Muscle of leg (tissue), 11 donors: ENCODE data around the gene SLC5A1. TPM values are rescaled to one million over a fixed set of nuclear protein-coding genes. Genes with fewer than 3 reads are reported as not detected.
"Not testable (repeated sequence)": the region's sequence is repeated elsewhere in the genome, so short reads cannot be mapped to it uniquely, and the experiment has no call there.

Experiments
- DNase-seq: peaks from one replicate; pipeline ENCODE4 v3.0.0; 2013
- H3K27ac ChIP-seq: one replicate; pipeline ENCODE4 v1.5.1; 2013; ENCODE audit warnings: mild to moderate bottlenecking, low read length, control low read depth
- H3K27me3 ChIP-seq: one replicate; pipeline ENCODE4 v1.6.1; 2013; ENCODE audit warnings: low read length; ENCODE audit not compliant: control insufficient read depth, insufficient read depth
- H3K36me3 ChIP-seq: one replicate; pipeline ENCODE4 v1.6.1; 2013; ENCODE audit warnings: low read length; ENCODE audit not compliant: control insufficient read depth, insufficient read depth
- H3K4me1 ChIP-seq: one replicate; pipeline ENCODE4 v1.6.1; 2013; ENCODE audit warnings: low read length; ENCODE audit not compliant: control insufficient read depth, insufficient read depth
- H3K4me3 ChIP-seq: one replicate; pipeline ENCODE4 v1.5.1; 2013; ENCODE audit warnings: low read length, control low read depth
- H3K9me3 ChIP-seq: replicated peaks from 2 replicates; pipeline ENCODE4 v1.6.1; 2013; ENCODE audit warnings: low read depth, low read length; ENCODE audit not compliant: control insufficient read depth
- WGBS: methylation state at CpG from one replicate; pipeline ENCODE4 v1.1.5; 2013; ENCODE audit warnings: missing lambda C conversion rate; ENCODE audit not compliant: insufficient coverage; 5-methylcytosine and 5-hydroxymethylcytosine counted together
- polyA plus RNA-seq, 8 donors: library from polyadenylated mRNA; unstranded; fragments of 120-200 nt; gene quantifications; one replicate each; pipeline versions ENCODE4 v1.2.1 to v1.2.3, GENCODE V29; 2013; ENCODE audit warnings: inconsistent platforms in 1 of 8, low replicate concordance in 1 of 8; ENCODE audit not compliant: insufficient read length in 8 of 8, insufficient read depth in 1 of 8
- total RNA-seq: library from RNA; stranded (reverse); fragments of 120-200 nt; gene quantifications from one replicate; pipeline ENCODE4 v1.2.4, GENCODE V29; 2013

SLC5A1 gene
- total and polyA plus RNA-seq, 9 donors: 0.58 to 16.1 (median 3.7) TPM

DNA sequence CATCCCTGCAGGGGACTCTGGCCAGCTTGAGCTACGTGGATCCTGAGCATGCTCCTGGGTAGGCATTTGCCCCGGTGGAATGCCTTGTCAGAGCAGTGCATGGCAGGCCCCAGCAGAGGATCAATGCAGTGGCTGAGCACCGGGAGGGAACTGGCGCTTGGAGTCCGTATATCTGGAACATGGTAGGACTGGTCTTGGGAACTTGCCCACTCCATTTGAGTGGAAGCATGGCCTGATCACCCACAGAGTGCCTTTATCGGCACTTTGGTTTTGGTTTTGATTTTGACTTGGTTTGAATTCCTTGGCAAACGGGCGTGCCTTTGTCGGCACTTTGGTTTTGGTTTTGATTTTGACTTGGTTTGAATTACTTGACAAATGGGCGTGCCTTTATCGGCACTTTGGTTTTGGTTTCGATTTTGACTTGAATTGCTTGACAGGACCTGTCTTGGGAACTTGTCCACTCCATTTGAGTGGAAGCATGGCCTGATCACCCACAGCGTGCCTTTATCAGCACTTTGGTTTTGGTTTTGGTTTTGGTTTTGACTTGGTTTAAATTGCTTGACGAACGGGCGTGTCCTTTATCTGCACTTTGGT is 94.8 kb downstream of the SLC5A1 start:
- whole genome bisulfite sequencing: 86% methylated on average over 14 of the region's 16 CpGs
- H3K9me3 ChIP-seq, H3K4me1 ChIP-seq, H3K27me3 ChIP-seq, H3K4me3 ChIP-seq, H3K27ac ChIP-seq, DNase-seq, H3K36me3 ChIP-seq: not testable (repeated sequence)

- not testable (repeated sequence) for H3K9me3 ChIP-seq, H3K4me3 ChIP-seq, H3K27me3 ChIP-seq, H3K36me3 ChIP-seq, DNase-seq, H3K4me1 ChIP-seq, H3K27ac ChIP-seq
- no CpG with 5 or more reads among the region's 1 CpG for WGBS
Measured at GRCh38 chr22:32138576-32138975, 95.5 kb downstream of the SLC5A1 start.

GRCh38 chr22:32140688-32141087 is 97.6 kb downstream of the SLC5A1 start:
- H3K36me3 ChIP-seq, DNase-seq, H3K4me3 ChIP-seq, H3K27me3 ChIP-seq, H3K9me3 ChIP-seq, H3K4me1 ChIP-seq, H3K27ac ChIP-seq: not testable (repeated sequence)
- WGBS: no CpG with 5 or more reads among the region's 6 CpGs

- Histone ChIP-seq H3K9me3 (no peaks in the 10 kb centered on the region), H3K36me3 (no peaks in the 10 kb centered on the region), H3K4me3 (no peak overlapping the region), H3K27me3 (peaks cover 2% of the 10 kb centered on the region), H3K4me1 (no peaks in the 10 kb centered on the region), H3K27ac (no peak overlapping the region)
- no peak for DNase-seq
Measured at GRCh38 chr22:32142600-32142999, 99.5 kb downstream of the SLC5A1 start.

GRCh38 chr22:32144496-32145274 is 101.6 kb downstream of the SLC5A1 start:
- H3K4me1 ChIP-seq: no peaks in the 10 kb centered on the region
- no peak overlapping the region for H3K27ac ChIP-seq
- H3K27me3 ChIP-seq: peaks cover 1% of the 10 kb centered on the region
- DNase-seq: peak; percentile 61
- no peak overlapping the region for H3K4me3 ChIP-seq
- H3K36me3 ChIP-seq: no peaks in the 10 kb centered on the region
- WGBS: 70% methylated on average over 2 of the region's 6 CpGs
- H3K9me3 ChIP-seq: no peaks in the 10 kb centered on the region

DNA sequence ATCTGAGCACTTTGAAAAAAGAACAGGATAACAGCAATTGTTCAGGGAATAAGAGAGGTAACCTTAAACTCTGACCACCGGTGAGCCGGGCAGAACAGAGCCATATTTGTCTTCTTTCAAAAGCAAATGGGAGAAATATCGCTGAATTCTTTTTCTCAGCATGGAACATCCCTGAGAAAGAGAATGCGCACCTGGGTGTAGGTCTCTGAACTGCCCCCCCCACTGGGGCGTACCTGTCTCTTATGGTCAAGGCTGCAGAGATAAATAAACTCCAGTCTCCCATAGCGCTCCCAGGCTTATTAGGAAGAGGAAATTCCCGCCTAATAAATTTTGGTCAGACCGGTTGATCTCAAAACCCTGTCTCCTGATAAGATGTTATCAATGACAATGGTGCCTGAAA is 104.1 kb downstream of the SLC5A1 start:
- 94% methylated on average over 3 of the region's 8 CpGs for WGBS
- DNase-seq, H3K4me3 ChIP-seq, H3K27ac ChIP-seq, H3K27me3 ChIP-seq, H3K36me3 ChIP-seq, H3K4me1 ChIP-seq, H3K9me3 ChIP-seq: not testable (repeated sequence)

DNA sequence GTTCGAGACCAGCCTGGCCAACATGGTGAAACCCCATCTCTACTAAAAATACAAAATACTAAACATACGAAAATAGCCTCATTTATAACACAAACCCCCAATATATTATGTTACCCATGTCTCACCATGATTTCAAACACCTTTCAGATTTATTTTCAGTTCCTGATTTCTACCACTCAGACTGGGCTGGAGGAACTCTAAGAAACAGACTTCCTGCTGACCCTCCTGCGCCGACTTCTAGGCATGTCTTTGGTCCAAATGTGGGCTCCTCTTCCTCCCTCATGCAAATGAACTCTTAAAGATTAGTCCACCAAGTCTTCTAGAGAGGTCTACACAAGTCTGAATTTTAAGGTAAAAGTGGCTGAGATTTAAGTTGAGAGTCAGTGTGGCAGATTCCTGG is 105.3 kb downstream of the SLC5A1 start:
- WGBS: 94% methylated on average over 3 of the region's 4 CpGs
- not testable (repeated sequence) for H3K27ac ChIP-seq, H3K27me3 ChIP-seq, H3K9me3 ChIP-seq, H3K36me3 ChIP-seq, DNase-seq, H3K4me3 ChIP-seq, H3K4me1 ChIP-seq

DNA sequence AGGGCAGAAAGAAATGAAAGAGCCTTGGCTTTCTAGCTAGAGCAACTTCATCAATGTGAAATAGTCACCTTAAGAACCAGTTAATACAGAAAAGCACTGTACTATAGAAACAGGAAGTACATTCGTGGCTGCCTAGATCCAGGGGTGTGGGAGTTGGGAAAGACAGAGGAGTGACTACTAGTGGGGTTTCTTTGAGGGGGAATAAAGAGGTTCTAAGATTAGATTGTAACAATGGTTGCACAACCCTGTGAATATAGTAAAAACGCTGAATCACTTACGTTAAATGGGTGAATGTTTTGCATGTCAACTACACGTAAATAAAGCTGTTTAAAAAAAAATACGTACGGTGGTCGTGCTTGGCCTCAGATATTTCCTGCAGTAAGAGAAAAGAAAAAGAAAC is 107.6 kb downstream of the SLC5A1 start:
- H3K9me3 ChIP-seq, H3K27ac ChIP-seq, H3K36me3 ChIP-seq, H3K4me1 ChIP-seq, H3K27me3 ChIP-seq, H3K4me3 ChIP-seq, DNase-seq: not testable (repeated sequence)
- 78% methylated on average over 6 of the region's 7 CpGs for WGBS

GRCh38 chr22:32151641-32152040 is 108.6 kb downstream of the SLC5A1 start:
- WGBS: 81% methylated on average over 5 of the region's 6 CpGs
- not testable (repeated sequence) for H3K4me1 ChIP-seq, H3K9me3 ChIP-seq, H3K27me3 ChIP-seq, H3K4me3 ChIP-seq, H3K27ac ChIP-seq, H3K36me3 ChIP-seq, DNase-seq

DNA sequence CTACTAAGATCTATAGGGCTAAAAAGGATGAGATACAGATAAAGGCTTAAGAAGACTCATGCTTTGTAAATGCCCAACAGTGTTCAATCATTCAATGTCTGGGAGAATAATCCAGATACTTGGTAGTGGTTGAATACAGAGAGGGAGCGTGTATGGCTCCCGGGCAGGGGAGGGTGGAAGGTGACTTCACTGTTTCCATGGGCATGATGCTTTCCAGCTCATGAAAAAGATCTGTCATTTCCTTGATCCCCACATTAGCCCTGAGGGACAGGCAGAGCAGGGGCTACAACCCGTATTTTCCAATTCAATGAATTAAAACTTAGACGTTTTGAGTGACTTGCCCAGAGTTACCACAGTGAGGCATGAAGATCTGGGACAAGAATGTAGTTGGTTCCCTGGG is 111.7 kb downstream of the SLC5A1 start:
- DNase-seq, H3K27ac ChIP-seq, H3K4me3 ChIP-seq, H3K4me1 ChIP-seq, H3K36me3 ChIP-seq, H3K27me3 ChIP-seq, H3K9me3 ChIP-seq: not testable (repeated sequence)
- 60% methylated on average over 1 of the region's 4 CpGs for WGBS

DNA sequence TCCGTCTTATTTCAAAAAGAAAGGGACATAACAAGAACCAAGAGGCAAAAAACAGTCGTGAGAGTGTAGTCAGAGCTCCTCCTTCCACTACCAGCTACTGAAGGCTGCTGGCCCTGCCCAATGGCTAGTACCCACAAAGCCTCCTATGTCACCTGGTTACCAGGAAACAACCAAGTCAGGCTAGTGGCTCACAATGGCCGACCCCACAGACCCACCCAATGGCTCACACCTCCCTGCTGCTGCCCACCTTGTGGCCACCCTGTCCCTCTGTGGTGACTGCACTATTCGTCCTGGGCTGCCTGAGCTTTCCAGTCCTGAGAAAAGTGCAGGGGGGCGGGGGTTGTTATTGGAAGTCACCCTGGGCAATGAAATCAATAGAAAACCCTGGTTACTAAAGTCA is 114.6 kb downstream of the SLC5A1 start:
- DNase-seq: not testable (repeated sequence)

More for the DNA sequence above, 114.6 kb downstream of the SLC5A1 start:
- WGBS: no CpG with 5 or more reads among the region's 5 CpGs
- H3K9me3 ChIP-seq, H3K4me1 ChIP-seq, H3K27ac ChIP-seq, H3K36me3 ChIP-seq, H3K27me3 ChIP-seq, H3K4me3 ChIP-seq: not testable (repeated sequence)
